ENCODE results near the gene PALB2. TPM values are rescaled to one million over a fixed set of nuclear protein-coding genes. Genes with fewer than 3 reads are reported as not detected.
A peak's percentile ranks its signal among the peaks of the same experiment; 100 is the strongest.

The PALB2 gene
- total and polyA plus RNA-seq, 2 experiments from 2014 or later = 24.2 to 34.0 TPM

GRCh38 chr16:23573817-23574216 lies 67.3 kb downstream of the PALB2 start (continued):
- no peak for TF ChIP-seq ZNF462 (CRISPR knock-in tag; IDR thresholded peaks at IDR 0.05)
- TF ChIP-seq CTCF (conservative IDR thresholded peaks at IDR 0.05; ENCODE audit: low read depth in 2 of 2) = no peak

DNA sequence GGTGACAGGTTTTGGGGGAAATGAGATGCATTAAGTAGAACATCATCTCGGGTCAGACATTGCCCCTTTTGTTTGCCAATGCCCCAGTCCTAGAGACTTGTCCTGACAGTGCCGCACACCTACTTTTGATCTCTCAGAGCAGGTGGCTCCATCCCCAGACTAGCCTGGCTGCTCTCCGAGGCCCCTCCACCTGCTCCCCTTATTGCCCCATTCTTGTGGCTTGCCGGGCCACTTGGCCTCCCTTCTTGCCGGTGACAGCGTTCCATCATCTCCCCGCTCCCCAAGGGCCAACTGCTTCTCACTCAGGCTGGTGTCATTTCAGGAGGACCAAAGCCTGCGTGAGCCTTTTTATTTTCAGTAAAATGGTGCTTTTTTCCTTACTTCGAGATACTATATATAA lies 68.7 kb downstream of the PALB2 start:
- Histone ChIP-seq H3K36me3 (ENCODE audit: insufficient read depth) (peaks cover 40% of the 10 kb centered on the region), H3F3A (replicated peaks; ENCODE audit: low read depth) (no peaks in the 10 kb centered on the region), H3K4me2 (no peak overlapping the region), H2AFZ (no peak overlapping the region), H3K79me2 (replicated peaks; ENCODE audit: insufficient read depth) (no peaks in the 10 kb centered on the region), H3K9me2 (ENCODE audit: insufficient read depth) (no peaks in the 10 kb centered on the region), H4K20me1 (replicated peaks; ENCODE audit: insufficient read depth) (no peaks in the 10 kb centered on the region; the same call in 1 of the 2 replicates), H3K4me3 (no peak overlapping the region), H3K4me1 (ENCODE audit: insufficient read depth) (no peaks in the 10 kb centered on the region), H3K27me3 (ENCODE audit: insufficient read depth) (no peaks in the 10 kb centered on the region), H3K27ac (ENCODE audit: low read depth) (0 out of 2 replicates have a peak overlapping the region, but pooled peaks have one; percentile 32)
- Mint-ChIP-seq H3K27me3 (ENCODE audit: insufficient read depth, low read depth, poor library complexity) (peaks cover 3% of the 10 kb centered on the region), H3K4me3 (no peak overlapping the region), H3K4me1 (no peaks in the 10 kb centered on the region), H3K9me3 (no peaks in the 10 kb centered on the region), H3K36me3 (ENCODE audit: low read depth) (peaks cover 63% of the 10 kb centered on the region), H3K27ac (no peak overlapping the region)
- no peak for DNase-seq (ENCODE audit: low spot score)
- ATAC-seq = no peak
- TF ChIP-seq NANOG (IDR thresholded peaks at IDR 0.05; ENCODE audit: borderline replicate concordance) (no peak), CTCF (conservative IDR thresholded peaks at IDR 0.05; ENCODE audit: low read depth in 2 of 2) (no peak), EZH2phosphoT487 (IDR thresholded peaks at IDR 0.05; ENCODE audit: unreplicated experiment) (no peak), ZNF462 (CRISPR knock-in tag; IDR thresholded peaks at IDR 0.05) (no peak)

Measured in GM23338 (cell line).